GM18858 (cell line): ENCODE data around the gene MAPK9.

ENCODE experiments used
- ATAC-seq: cut with Tn5 transposase; IDR thresholded peaks from one replicate; pipeline ENCODE4 v1.9.1; 2021; ENCODE audit not compliant: unreplicated experiment

MAPK9 gene

DNA sequence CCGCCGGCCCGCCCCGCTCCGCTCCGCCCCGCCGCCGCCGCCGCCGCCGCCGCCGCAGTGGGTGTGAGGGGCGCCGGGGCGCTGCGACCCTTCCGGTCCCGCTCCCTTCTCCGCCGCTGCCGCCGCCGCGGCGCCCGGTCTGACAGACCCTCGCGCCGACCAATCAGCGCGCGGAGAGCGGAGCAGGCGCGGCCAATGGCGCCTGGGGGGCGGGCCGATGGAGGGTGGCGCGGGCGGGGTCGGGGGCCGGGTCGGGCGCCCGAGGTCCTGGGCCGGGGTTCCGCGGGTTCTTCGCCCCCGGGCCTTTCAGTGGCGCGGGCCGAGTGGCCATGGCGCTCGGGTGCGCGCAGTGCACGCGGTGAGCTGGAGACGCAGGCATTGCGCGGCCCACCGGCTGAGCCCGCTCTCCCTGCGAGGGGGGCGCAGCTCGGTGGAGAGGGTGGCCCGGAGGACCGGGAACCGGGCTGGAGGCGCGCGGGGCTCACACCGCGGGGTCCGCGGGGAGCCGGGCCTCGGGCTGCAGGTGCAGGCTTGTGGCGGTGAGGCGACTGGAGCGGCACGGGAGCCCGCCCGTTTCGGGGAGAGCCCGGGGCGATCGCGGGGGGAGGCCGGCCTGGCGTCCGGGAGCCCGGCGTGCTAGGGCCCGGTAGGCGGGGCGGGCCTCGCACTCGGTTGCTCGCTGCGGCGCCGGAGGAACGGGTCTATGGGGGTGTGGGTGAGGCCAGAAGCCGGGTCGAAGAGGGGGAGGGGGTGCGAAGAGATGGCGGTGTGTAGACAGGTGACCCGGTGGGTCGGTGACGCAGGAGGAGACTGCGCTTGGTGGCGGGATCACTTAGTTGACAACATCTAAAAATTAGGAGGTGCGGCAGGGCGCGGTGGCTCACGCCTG is at the start of gene MAPK9:
MAPK9 (minus strand) TSS at position 141 of the 889 bp plus-strand sequence. CDS start 11,522 bp downstream, outside the sequence.
- ATAC-seq, result peak; percentile 71

DNA sequence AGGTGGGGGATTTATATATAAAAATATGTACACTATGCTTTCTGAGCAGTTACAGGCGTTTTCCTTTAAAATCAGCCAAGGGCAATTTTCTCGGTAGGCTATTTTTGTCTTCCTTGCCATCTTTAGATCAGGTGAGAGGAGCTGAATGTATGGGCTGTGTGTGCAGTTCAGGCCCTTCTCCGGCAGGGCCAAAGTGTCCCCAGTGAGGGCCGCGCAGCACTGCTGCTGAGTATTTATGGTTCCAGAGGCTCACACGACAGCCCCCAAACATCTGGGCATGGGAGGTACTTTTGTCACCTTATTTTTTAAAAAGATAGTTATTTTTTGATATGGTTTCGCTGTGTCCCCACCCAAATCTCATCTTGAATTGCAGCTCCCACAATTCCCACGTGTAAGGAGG is 49.7 kb upstream of the MAPK9 start:
- ATAC-seq, result no peak

DNA sequence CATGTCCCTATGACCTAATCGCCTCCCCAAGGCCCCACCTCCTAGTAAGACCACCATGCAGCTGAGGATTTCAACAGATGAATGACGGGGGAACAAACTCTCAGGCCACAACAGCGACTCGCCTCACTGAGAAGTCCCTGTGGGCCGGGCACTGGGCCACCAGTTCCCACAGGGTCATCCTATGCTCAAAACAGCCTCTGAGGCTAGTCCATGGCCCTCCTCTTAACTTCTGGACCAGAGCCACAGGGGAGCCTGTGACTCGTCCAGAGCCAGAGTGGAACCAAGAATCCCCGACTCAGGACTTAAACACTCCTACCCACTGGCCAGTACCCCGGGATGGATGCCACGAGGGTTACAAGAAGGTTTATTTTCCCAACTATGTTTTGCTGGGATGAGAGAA is 49.0 kb upstream of the MAPK9 start:
- no peak for ATAC-seq

DNA sequence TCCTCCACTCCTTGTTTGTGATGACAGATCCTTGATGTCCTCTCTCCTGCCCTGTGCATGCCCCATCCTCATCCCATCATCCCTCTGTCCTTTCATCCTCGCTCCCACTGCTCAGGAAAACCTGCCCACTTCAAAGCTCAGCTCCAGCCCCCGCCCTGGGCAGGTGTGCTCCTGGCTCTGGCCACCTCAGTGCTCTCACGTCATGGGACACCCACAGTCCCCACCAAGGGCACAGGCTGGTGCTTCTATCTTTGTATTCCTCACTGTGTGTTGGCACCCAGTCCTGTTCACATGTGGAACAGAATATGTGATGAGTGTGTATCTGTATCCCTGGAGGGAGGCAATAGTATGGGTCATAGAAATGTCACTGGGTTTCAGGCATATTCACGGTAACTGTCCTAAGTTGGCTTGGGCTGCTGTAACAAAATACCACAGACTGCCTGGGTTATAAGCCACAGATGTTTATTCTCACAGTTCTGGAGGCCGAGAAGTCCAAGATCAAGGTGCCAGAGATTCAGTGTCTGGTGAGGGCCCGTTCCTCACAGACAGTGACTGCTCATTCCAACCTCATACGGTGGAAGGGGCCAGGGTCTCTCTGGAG is 47.8 kb upstream of the MAPK9 start:
- ATAC-seq, result no peak

DNA sequence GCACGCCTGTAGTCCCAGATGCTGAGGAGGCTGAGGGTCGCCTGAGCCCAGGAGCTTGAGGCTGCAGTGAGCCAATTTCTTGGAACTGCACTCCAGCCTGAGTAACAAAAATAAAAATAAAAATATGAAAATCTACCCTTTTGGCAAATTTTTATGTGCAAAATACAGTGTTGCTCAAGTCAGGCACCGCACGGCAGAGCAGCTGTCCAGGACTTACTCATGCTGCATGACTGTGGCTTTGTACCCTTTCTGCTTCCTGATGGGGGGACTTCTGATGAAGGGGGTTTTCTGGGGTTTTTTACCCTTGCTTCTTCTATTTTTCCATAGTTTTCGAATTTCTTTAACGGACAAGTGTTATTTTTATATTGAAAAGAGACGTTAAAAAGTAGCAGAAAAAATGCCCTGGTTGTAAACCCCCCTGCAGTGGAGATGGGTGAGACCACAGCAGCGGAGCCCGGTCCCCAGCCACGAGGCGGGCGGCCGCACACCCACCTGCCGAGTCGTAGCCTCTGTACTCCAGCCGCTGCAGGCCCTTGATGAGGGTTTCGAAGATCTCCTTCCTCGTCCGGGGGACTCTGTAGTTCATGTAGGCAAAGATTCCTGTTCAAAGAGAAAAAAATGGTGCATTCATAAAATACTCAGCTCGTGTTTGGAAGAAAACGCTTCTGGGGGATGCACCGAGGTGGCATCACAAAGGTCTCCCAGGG is 46.3 kb upstream of the MAPK9 start:
- ATAC-seq, result no peak

DNA sequence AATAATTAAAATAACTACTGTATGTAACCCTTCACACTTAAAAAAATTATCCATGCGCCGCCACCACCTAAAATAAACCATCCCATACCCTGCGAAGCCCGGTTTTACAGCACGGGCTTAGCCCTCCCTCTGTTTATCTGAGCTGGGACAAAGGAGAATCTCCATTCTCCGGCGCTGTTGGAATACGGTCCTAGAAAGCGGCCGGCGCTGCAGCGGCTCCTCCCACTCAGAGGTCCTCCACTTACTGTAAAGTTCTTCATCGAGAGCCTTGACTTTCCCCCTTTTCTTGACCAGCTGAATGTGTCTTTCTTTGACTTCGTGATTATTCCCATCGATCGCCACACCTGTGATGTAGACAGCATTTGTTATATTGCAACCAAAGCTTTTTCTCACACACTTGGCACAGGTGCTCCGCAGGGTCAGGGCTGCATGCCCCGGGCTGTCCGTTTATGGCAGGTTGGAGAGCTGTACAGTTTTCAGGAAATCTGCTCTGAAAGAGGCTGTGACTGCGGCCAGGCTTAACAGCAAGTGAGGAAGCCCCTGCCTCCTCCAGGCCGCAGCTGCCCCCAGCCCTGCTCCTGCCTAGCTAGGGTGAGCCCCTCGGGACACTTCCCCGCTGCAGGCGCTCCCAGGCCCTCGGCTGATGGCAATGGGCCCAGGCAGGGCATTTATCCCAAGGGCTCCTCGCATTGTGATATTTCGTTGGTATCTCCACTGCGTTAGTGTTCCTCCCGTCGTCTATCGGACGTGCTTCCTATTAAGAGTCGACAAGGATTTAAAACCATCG is 44.5 kb upstream of the MAPK9 start:
- no peak for ATAC-seq

DNA sequence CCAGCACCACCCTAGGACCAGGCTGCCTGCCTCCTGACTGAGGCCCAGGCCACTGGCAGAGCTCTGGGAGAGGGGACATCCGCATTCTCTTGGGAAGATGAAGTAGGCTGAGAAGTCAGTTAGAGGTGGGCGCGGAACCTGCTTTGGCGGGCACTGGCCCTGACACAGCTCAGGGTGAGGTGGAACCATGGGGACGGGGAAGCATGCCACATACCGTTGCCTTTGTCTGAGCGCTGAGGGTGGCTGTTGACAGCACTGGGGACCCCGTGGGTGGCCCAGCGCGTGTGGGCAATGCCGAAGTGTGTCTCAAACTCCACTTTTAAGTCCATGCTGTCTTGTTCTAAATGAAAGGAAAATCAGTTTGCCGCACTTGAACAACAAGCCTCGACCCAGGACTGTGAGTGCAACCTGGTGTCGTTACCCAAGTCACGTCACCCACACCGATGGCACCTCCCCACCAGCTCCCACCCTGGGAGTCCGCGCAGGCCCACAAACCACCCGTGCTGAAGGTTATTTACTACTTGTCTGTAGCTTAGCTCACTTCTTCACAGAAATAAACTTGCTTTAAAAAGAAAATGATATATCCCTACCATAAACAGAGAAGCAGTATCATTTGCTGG is 43.8 kb upstream of the MAPK9 start:
- ATAC-seq, result no peak

DNA sequence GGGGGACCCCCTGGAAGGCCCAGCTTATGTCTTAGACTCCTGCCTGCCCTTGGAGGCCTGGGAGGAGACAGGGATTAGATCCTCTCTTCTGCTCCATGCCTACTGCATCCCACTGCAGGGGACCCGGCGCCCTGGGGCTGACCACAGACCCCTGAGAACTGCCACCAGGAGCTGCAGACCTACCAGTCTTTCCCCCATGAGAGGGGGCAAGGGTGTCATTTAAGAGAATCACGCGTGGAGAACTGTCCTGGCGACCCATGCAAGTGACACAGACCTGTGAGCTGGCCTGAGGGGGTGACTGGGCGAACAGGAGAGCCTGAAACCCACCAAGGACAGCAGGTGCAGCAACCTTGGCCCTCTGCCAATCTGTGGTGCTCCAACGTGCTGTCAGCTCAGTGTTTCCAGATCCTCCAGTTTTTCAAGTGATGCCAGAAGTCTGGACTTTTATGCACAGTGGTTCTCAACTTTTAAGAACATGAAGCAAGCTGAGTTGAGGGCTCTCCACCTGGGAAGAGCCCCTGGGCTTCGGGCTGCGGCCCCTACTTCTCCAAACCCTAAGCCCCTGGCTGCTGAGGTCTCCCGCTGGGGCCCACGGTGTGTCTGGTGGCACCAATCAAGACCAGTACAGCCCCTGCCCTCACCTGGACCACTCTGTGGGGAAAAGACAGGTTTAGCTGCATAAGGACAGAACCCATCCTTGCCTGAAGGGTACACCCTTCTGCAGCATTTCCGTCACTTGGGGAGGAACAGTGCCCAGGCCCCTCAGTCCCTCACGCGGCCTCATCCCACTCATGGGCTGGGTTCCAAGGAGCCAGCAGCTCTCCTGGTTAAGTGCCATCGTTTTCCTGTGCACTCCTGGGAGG is 43.1 kb upstream of the MAPK9 start:
- ATAC-seq, result no peak

DNA sequence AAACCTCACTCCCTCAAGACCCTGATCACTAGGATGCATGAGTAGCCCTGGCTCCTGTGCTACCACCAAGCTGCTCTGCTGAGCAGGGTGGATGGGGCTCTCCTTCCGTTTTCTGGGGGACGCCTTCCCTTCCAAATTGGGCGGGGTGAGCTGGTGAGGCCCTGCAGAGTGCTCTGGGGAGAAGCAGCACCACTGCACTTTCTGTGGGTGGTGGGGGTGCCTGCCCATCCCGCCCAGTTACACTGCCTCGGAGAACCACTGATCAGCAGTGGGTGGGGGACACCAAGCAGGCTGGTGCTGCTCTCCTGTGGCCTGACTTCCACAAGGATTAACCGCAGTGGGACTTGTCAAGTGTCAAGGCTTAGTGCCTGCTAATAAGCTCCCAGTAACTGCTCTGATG is 42.3 kb upstream of the MAPK9 start:
- no peak for ATAC-seq

DNA sequence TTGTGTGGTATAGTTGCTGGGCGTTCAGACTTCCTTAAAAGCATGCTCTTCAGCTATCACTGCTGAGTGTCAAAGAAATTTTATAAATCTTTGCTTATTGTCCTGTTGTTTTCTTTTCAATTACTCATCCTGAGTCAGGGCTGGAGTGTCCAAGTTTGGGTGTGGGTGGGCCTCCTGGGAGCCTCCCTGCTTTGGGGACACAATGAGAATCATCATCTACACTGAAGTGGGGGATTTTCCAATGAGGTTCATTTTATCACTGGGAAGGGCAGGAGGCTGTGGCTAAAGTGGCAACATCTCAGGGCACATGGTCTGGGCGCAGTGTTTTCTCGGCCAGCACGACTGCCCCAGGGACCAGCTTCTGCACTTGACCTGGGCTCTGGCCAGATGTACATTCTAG is 41.8 kb upstream of the MAPK9 start:
- ATAC-seq, result no peak

DNA sequence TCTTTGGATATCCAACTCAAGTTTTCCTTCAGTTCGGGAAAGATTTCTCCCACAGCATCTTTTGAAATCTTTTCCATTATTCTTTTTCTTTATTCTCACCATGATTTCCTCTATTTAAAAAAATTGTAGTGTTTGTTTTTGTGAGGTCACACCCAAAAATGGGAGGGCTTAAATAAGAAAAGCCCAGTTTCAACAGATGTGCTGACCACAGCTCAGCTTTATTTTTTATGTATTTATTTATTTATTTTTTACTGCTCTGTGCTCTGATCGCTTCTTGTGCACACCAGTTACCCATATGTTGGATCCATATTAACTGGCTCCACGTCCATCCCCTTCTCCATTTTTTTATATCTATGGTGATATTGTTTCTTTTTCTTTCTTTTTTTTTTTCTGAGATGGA is 41.0 kb upstream of the MAPK9 start:
- ATAC-seq, result no peak

DNA sequence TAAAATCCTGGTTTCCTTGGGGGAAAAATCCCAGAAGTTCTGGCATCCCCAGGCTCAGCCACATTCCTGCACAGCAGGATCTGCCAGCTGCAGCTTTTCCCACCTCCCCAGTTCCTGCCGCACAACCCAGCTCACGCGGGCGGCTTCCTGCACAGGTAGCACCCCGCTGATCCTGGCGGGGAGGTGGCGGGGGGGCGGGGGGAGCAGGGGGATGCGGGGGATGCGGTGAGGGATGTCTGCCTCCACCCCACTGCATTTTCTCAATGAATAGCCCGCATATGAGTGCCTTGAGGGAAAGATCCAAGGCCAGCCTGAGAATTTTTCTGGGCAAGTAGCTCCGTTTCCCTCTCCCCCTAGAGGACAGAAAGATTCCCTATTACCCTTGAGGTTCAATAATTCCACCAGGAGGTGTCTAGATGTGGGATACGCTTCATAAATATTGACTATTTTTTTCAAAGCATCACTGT is 40.2 kb upstream of the MAPK9 start:
- no peak for ATAC-seq

DNA sequence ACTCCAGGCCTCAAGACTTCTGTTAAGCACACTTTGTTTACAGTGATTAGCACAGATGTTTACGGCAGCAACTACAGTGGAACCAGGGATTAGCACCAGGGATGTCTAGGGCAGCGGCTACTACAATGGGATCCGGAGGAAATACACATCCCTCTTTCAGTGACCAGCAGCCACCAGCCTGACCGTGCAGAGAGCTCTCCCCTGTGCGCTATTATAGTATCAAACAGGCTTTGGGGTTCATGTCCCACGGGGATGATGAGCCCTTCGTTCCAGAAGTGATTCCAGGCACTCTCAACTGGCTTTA is 39.7 kb upstream of the MAPK9 start:
- no peak for ATAC-seq

DNA sequence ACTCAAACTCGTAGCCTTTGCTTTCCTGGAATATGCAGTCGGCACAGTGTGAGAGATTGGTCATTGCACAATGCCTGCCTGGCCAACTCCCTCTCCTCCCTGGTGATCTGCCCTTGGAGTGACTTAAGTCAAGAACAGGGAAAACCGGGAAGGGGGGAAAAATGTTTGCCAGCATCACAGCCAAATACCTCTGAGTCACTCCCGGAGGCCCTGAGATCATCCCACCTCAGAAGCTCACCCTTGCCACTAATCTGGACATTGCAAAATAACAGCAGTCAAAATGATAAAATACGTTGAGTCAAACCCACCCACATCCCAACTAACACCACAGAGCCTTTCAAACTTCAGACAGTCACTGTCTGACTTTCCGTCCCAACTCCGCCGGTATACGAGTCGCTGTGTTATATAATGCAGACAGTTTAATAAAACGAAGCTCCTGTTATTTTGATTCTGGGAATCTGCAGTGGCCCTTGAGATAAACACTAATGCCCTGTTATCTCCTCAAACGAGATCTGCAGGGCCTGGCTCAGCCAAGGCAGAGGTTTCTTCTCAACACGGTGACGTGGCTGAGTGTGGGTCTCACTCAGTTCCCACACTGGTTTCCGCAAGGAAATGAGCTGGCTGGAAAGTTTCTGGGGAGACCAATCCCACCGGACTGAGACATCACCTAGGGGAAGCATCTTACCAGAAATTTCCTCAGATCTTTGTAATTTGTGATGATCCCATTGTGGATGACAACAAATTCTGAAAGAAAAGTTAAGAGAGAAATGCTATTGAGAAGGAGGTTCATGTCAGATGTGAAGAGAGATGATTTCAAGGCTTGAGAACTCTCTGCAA is 39.1 kb upstream of the MAPK9 start:
- ATAC-seq, result no peak

DNA sequence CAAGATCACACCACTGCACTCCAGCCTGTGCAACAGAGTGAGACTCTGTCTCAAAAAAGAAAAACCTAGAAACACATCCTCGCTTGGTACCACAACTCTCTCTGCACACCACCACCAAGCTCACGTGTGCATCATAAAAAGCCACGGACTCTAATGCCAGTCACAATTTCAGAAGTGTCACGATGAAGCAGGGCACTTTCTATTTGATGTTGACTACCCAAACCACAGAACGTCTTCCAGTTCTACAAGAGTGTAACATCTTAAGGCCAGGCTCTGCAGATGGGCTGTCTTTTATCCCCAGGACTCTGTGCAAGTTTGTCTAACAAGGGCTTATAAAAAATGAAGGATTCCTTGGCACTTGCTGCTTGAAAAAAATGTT is 38.4 kb upstream of the MAPK9 start:
- no peak for ATAC-seq

DNA sequence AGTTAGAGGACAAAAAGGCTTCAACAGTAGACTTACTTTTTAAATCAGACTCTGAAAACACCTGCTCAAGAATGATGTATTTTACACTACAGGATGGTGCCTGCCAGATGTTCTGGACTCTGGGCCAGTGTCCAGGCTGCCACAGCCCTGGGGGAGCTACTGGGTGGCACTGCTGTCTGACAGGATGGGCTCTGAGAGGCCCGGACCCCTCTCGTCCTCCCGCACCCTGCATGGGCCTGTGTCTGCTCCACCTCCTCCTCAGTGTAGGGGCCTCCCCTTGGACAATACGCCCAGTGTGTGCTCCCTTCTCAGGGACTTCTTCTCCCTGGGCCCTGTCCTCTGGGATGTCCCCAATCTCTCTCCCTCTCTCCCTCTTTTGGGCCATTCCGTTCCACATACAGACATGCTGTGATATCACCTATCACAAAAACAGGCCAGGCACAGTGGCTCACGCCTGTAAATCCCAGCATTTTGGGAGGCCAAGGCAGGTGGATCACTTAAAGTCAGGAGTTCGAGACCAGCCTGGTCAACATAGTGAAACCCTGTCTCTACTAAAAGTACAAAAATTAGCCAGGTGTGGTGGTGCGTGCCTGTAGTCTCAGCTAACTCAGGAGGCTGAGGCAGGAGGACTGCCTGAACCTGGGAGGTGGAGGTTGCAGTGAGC is 37.9 kb upstream of the MAPK9 start:
- ATAC-seq, result no peak

DNA sequence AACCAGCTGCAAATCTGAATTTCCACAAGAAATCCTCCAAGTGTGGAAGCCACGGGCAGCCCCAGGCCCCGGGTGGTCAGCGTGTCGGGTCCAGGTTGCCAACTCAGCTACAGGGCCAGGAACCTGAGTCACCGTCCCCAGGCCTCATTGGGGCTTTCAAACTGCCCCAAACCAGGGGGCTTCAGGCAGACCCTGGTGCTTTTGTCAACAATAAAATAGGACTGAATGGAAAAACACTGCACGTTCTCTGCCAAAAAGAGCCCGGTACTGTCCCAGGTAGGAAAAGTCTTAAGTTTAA is 37.2 kb upstream of the MAPK9 start:
- no peak for ATAC-seq

DNA sequence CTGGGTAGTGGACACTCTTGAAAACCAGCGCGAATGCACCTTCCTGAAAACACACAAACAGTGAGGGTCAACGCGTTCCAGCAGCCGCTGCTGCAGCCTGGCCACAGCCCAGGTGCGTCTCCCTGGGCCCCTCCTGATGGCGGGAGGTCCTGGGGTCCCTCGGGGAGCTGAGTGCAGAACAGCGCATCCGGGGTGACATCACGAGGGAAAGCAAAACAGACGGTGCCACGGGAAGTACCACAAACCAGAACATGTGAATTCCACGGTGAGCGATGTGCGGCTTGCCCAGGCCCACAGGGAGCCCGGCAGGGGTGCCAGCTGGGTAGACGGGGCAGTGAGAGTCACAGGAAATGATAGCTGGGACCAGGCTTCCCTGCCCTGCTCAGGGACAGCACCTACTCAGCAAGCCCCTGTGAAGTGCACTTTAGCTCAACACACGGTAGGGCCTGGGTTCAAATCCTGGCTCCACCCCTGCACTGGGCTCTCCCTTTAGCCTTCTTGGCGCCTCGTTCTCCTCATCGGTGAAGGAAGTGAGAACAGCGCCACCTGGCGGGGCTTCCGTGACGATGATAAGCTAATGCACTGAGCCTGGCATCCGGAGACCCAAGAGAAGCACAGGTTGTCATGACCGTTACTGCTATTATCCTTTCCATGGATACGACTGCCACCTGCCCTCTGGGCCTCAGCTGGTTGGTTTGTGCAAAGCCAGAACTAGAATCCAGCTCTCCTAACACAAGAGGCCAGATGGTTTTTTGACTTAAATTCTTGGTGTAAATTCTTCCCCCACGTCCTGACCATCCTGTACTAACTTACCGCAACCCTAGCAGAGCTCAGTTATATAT is 36.6 kb upstream of the MAPK9 start:
- ATAC-seq, result peak; percentile 66
